RWPE1 (cell line): Measurements from ENCODE around the gene SNX30.

Experiments
- CTCF ChIA-PET: fragments of 350-600 bp; sonication (Branson Sonifier 250); formaldehyde crosslinking; extraction: SDS; loops from one replicate; lab custom pipeline; 2021; lab: Yijun Ruan, JAX
- POLR2A ChIA-PET: fragments of 400-600 bp; formaldehyde crosslinking; extraction: SDS; loops from one replicate; lab custom pipeline; 2020; ENCODE audit warnings: antibody characterized with exemption; ENCODE audit not compliant: low non-redundant PET; lab: Yijun Ruan, JAX
- DNase-seq: peaks from one replicate; pipeline ENCODE4 v3.0.0; 2012; ENCODE audit warnings: low spot score
- H3K27ac ChIP-seq: fragments of 450-650 bp; 2 replicates; pipeline ENCODE4 v1.5.1; 2017
- TF ChIP-seq, protein P1 (sequence below): fragments of 450-650 bp; conservative IDR thresholded peaks from 2 replicates; pipeline ENCODE4 v1.5.1; 2017; ENCODE audit warnings: low read depth, mild to moderate bottlenecking

SNX30 gene

GRCh38 chr9:112784020-112784785, 33.6 kb downstream of the SNX30 start:
- CTCF ChIA-PET = interaction anchor here (0.7 to 1.1 kb wide), 2 partner anchors 25 to 133 kb away, joined by 3 to 5 read pairs; no protein-coding TSS in a partner anchor
- H3K27ac ChIP-seq = no peak overlapping the region
- DNase-seq = no peak
- POLR2A ChIA-PET = no interaction called here
- TF ChIP-seq, protein P1, sequence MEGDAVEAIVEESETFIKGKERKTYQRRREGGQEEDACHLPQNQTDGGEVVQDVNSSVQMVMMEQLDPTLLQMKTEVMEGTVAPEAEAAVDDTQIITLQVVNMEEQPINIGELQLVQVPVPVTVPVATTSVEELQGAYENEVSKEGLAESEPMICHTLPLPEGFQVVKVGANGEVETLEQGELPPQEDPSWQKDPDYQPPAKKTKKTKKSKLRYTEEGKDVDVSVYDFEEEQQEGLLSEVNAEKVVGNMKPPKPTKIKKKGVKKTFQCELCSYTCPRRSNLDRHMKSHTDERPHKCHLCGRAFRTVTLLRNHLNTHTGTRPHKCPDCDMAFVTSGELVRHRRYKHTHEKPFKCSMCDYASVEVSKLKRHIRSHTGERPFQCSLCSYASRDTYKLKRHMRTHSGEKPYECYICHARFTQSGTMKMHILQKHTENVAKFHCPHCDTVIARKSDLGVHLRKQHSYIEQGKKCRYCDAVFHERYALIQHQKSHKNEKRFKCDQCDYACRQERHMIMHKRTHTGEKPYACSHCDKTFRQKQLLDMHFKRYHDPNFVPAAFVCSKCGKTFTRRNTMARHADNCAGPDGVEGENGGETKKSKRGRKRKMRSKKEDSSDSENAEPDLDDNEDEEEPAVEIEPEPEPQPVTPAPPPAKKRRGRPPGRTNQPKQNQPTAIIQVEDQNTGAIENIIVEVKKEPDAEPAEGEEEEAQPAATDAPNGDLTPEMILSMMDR = no peak

- H3K27ac ChIP-seq = no peak overlapping the region
- CTCF ChIA-PET = no interaction called here
- DNase-seq = no peak
- TF ChIP-seq, protein P1 = no peak
- POLR2A ChIA-PET = no interaction called here
Measured at GRCh38 chr9:112785986-112786385, 35.4 kb downstream of the SNX30 start.

- no peak overlapping the region for H3K27ac ChIP-seq
- ChIA-PET CTCF (no interaction called here), POLR2A (no interaction called here)
- TF ChIP-seq, protein P1 = no peak
- DNase-seq = no peak
Measured at GRCh38 chr9:112786829-112787520, 36.4 kb downstream of the SNX30 start.

DNA sequence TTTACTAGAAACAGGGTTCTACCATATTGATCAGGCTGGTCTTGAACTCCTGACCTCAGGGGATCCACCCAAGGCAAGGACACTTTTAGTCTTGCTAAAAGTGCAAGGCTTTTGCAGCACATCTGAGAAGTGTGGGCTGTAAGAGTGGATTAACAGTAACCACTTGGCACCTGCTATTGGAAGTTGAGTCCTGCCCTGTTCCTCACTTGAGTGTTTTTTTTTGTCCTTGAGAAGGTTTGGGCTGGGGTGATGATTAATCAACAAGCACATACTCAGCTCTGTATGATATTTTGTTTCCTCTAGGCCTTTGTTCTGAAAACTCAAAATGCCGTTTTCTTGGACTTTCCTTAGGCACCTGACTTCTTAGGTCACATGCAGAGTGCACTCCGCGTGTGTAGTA, 37.4 kb downstream of the SNX30 start:
- ChIA-PET CTCF (no interaction called here), POLR2A (no interaction called here)
- TF ChIP-seq, protein P1 = no peak

DNA sequence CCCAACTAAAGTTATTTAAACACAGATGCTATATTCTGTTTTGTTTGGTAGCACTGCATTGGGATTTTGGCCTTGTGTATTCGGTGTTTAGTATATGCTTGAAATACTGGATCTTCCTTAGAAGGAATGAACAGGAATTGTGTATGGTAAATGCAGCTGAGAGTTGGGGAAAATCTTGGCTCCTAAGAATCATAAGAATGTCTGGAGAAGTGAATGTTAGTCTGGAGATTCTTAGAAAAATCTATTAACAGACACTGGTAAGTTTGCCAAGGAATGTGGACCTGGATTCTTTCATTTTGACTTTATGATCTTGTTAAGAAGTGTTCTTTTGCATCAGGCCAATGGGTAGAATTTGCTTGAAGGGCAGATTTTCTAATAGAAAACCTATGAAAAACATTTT, 38.9 kb downstream of the SNX30 start:
- no peak overlapping the region for H3K27ac ChIP-seq
- TF ChIP-seq, protein P1 = no peak
- ChIA-PET POLR2A (no interaction called here), CTCF (interaction anchor here (0.6 kb wide), 2 partner anchors 70 to 244 kb away, joined by 4 to 6 read pairs; no protein-coding TSS in a partner anchor)
- DNase-seq = no peak

More for the DNA sequence above, 37.4 kb downstream of the SNX30 start:
- no peak overlapping the region for H3K27ac ChIP-seq
- DNase-seq = no peak

- POLR2A ChIA-PET = no interaction called here
- TF ChIP-seq, protein P1 = no peak
- DNase-seq = no peak
- H3K27ac ChIP-seq = no peak overlapping the region
- CTCF ChIA-PET = interaction anchor here (0.6 kb wide), 3 partner anchors 17 to 244 kb away, joined by 4 to 6 read pairs (median 4); no protein-coding TSS in a partner anchor
Measured at GRCh38 chr9:112789891-112790774, 39.6 kb downstream of the SNX30 start.
